ENCODE results near the gene CRIM1.

The CRIM1 gene

DNA sequence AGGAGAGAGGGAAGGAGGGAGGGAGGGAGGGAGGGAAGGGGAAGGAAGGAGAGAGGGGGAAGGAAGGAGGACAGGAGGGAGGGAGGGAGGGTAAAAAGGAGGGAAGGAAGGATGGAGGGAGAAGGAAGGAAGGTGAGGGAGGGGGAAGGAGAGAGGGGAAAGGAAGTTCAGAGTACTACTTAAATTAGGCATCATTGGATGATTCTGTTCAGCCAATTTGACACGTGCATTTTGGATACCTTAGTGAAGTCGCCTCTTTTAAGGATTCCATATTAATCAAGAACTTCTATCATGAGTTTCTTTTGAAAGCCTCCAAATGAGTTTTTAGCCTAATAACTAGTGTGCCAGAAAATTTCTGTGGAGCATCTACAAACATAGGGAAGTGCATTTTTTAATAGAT, 179.5 kb downstream of the CRIM1 start:
- TF ChIP-seq ZNF70 (CRISPR knock-in tag; IDR thresholded peaks at IDR 0.05) (no peak), TOX (CRISPR knock-in tag; IDR thresholded peaks at IDR 0.05; ENCODE audit: borderline replicate concordance) (no peak), ZNF565 (CRISPR knock-in tag; conservative IDR thresholded peaks at IDR 0.05; ENCODE audit: low read depth) (no peak), ZNF8 (CRISPR knock-in tag; IDR thresholded peaks at IDR 0.05) (no peak), CSDC2 (CRISPR knock-in tag; IDR thresholded peaks at IDR 0.05) (no peak), ARNTL (CRISPR knock-in tag; IDR thresholded peaks at IDR 0.05; ENCODE audit: borderline replicate concordance, low read depth) (no peak), OSR1 (CRISPR knock-in tag; IDR thresholded peaks at IDR 0.05) (no peak), GLIS3 (CRISPR knock-in tag; IDR thresholded peaks at IDR 0.05) (no peak), ZFP3 (CRISPR knock-in tag; IDR thresholded peaks at IDR 0.05) (no peak), ZC3H10 (CRISPR knock-in tag; IDR thresholded peaks at IDR 0.05) (no peak), ESRRG (CRISPR knock-in tag; IDR thresholded peaks at IDR 0.05) (no peak)
- TF ChIP-seq, protein P1, sequence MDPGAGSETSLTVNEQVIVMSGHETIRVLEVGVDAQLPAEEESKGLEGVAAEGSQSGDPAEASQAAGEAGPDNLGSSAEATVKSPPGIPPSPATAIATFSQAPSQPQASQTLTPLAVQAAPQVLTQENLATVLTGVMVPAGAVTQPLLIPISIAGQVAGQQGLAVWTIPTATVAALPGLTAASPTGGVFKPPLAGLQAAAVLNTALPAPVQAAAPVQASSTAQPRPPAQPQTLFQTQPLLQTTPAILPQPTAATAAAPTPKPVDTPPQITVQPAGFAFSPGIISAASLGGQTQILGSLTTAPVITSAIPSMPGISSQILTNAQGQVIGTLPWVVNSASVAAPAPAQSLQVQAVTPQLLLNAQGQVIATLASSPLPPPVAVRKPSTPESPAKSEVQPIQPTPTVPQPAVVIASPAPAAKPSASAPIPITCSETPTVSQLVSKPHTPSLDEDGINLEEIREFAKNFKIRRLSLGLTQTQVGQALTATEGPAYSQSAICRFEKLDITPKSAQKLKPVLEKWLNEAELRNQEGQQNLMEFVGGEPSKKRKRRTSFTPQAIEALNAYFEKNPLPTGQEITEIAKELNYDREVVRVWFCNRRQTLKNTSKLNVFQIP (CRISPR knock-in tag; IDR thresholded peaks at IDR 0.05; ENCODE audit: borderline replicate concordance, low read depth): no peak
- TF ChIP-seq, protein P2, sequence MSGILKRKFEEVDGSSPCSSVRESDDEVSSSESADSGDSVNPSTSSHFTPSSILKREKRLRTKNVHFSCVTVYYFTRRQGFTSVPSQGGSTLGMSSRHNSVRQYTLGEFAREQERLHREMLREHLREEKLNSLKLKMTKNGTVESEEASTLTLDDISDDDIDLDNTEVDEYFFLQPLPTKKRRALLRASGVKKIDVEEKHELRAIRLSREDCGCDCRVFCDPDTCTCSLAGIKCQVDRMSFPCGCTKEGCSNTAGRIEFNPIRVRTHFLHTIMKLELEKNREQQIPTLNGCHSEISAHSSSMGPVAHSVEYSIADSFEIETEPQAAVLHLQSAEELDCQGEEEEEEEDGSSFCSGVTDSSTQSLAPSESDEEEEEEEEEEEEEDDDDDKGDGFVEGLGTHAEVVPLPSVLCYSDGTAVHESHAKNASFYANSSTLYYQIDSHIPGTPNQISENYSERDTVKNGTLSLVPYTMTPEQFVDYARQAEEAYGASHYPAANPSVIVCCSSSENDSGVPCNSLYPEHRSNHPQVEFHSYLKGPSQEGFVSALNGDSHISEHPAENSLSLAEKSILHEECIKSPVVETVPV (CRISPR knock-in tag; IDR thresholded peaks at IDR 0.05): no peak
- TF ChIP-seq, protein P3, sequence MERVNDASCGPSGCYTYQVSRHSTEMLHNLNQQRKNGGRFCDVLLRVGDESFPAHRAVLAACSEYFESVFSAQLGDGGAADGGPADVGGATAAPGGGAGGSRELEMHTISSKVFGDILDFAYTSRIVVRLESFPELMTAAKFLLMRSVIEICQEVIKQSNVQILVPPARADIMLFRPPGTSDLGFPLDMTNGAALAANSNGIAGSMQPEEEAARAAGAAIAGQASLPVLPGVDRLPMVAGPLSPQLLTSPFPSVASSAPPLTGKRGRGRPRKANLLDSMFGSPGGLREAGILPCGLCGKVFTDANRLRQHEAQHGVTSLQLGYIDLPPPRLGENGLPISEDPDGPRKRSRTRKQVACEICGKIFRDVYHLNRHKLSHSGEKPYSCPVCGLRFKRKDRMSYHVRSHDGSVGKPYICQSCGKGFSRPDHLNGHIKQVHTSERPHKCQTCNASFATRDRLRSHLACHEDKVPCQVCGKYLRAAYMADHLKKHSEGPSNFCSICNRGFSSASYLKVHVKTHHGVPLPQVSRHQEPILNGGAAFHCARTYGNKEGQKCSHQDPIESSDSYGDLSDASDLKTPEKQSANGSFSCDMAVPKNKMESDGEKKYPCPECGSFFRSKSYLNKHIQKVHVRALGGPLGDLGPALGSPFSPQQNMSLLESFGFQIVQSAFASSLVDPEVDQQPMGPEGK (CRISPR knock-in tag; IDR thresholded peaks at IDR 0.05; ENCODE audit: borderline replicate concordance): no peak
- no peak for ATAC-seq

DNA sequence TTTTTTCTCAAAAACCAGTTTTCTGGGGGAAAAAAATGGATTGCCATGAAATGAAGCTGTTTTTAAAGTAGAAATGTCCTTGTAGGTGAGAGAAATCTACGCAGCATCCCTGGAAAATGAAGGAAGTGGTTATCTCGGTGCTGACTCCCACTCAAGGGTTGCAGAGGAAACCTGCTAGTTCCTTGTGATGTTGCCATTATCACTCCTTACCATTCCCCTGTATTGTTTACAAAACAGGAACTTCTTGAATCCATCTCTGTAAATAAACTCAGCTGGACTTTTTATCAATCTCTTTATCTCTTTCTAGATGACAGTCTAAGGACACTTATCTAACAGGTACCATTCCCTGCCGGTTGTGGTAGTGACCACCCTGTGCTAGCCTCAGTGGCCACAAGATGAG, 181.2 kb downstream of the CRIM1 start:
- ATAC-seq: no peak
- TF ChIP-seq, protein P3 (CRISPR knock-in tag; IDR thresholded peaks at IDR 0.05; ENCODE audit: borderline replicate concordance): no peak
- TF ChIP-seq RARB (CRISPR knock-in tag; IDR thresholded peaks at IDR 0.05): no peak
- TF ChIP-seq, protein P1 (CRISPR knock-in tag; IDR thresholded peaks at IDR 0.05; ENCODE audit: borderline replicate concordance, low read depth): no peak
- no peak for TF ChIP-seq ESRRG (CRISPR knock-in tag; IDR thresholded peaks at IDR 0.05)
- TF ChIP-seq BACH2 (CRISPR knock-in tag; IDR thresholded peaks at IDR 0.05; ENCODE audit: borderline replicate concordance): no peak
- TF ChIP-seq ARNTL (CRISPR knock-in tag; IDR thresholded peaks at IDR 0.05; ENCODE audit: borderline replicate concordance, low read depth): no peak
- no peak for TF ChIP-seq ZFP3 (CRISPR knock-in tag; IDR thresholded peaks at IDR 0.05)
- TF ChIP-seq, protein P4, sequence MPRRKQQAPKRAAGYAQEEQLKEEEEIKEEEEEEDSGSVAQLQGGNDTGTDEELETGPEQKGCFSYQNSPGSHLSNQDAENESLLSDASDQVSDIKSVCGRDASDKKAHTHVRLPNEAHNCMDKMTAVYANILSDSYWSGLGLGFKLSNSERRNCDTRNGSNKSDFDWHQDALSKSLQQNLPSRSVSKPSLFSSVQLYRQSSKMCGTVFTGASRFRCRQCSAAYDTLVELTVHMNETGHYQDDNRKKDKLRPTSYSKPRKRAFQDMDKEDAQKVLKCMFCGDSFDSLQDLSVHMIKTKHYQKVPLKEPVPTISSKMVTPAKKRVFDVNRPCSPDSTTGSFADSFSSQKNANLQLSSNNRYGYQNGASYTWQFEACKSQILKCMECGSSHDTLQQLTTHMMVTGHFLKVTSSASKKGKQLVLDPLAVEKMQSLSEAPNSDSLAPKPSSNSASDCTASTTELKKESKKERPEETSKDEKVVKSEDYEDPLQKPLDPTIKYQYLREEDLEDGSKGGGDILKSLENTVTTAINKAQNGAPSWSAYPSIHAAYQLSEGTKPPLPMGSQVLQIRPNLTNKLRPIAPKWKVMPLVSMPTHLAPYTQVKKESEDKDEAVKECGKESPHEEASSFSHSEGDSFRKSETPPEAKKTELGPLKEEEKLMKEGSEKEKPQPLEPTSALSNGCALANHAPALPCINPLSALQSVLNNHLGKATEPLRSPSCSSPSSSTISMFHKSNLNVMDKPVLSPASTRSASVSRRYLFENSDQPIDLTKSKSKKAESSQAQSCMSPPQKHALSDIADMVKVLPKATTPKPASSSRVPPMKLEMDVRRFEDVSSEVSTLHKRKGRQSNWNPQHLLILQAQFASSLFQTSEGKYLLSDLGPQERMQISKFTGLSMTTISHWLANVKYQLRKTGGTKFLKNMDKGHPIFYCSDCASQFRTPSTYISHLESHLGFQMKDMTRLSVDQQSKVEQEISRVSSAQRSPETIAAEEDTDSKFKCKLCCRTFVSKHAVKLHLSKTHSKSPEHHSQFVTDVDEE (CRISPR knock-in tag; IDR thresholded peaks at IDR 0.05): no peak
- no peak for TF ChIP-seq ZC3H10 (CRISPR knock-in tag; IDR thresholded peaks at IDR 0.05)
- TF ChIP-seq ZNF70 (CRISPR knock-in tag; IDR thresholded peaks at IDR 0.05): no peak
- TF ChIP-seq PPARA (CRISPR knock-in tag; IDR thresholded peaks at IDR 0.05; ENCODE audit: borderline replicate concordance): no peak
- no peak for TF ChIP-seq TCF4 (CRISPR knock-in tag; IDR thresholded peaks at IDR 0.05; ENCODE audit: borderline replicate concordance)
- TF ChIP-seq, protein P2 (CRISPR knock-in tag; IDR thresholded peaks at IDR 0.05): no peak
- TF ChIP-seq TOX (CRISPR knock-in tag; IDR thresholded peaks at IDR 0.05; ENCODE audit: borderline replicate concordance): no peak
- no peak for TF ChIP-seq GLIS3 (CRISPR knock-in tag; IDR thresholded peaks at IDR 0.05)
- TF ChIP-seq ISL1 (CRISPR knock-in tag; IDR thresholded peaks at IDR 0.05): no peak
- TF ChIP-seq ZNF8 (CRISPR knock-in tag; IDR thresholded peaks at IDR 0.05): no peak
- TF ChIP-seq CSDC2 (CRISPR knock-in tag; IDR thresholded peaks at IDR 0.05): no peak
